GM18508 (cell line): ENCODE results near the gene TP63.

Experiments used
- ATAC-seq: cut with Tn5 transposase; IDR thresholded peaks from one replicate; pipeline ENCODE4 v1.9.1; 2021; ENCODE audit warnings: moderate number of reproducible peaks; ENCODE audit not compliant: insufficient read depth, unreplicated experiment

TP63 gene

GRCh38 chr3:189680723-189681122, 49.5 kb downstream of the TP63 start:
- no peak for ATAC-seq

- ATAC-seq = no peak
These were observed 52.5 kb downstream of the TP63 start for GRCh38 chr3:189683546-189684255.

- ATAC-seq = no peak
These were observed 53.1 kb downstream of the TP63 start for GRCh38 chr3:189684317-189684716.

GRCh38 chr3:189685291-189685690, 54.1 kb downstream of the TP63 start:
- ATAC-seq = no peak

- no peak for ATAC-seq
These were observed 54.7 kb downstream of the TP63 start for GRCh38 chr3:189685860-189686259.

- ATAC-seq = no peak
These were observed 56.3 kb downstream of the TP63 start for GRCh38 chr3:189687475-189687874.

- no peak for ATAC-seq
These were observed 57.1 kb downstream of the TP63 start for GRCh38 chr3:189688262-189688661.

- ATAC-seq = no peak
These were observed 58.4 kb downstream of the TP63 start for GRCh38 chr3:189689625-189690024.

GRCh38 chr3:189690237-189690636, 59.0 kb downstream of the TP63 start:
- ATAC-seq = no peak

- no peak for ATAC-seq
These were observed 59.5 kb downstream of the TP63 start for GRCh38 chr3:189690672-189691071.

GRCh38 chr3:189695400-189695799, 64.2 kb downstream of the TP63 start:
- ATAC-seq = no peak

GRCh38 chr3:189698811-189699210, 67.6 kb downstream of the TP63 start:
- no peak for ATAC-seq

- no peak for ATAC-seq
These were observed 68.7 kb downstream of the TP63 start for GRCh38 chr3:189699885-189700284.

- no peak for ATAC-seq
These were observed 71.0 kb downstream of the TP63 start for GRCh38 chr3:189702066-189702646.

- no peak for ATAC-seq
These were observed 72.7 kb downstream of the TP63 start for GRCh38 chr3:189703865-189704264.

GRCh38 chr3:189708375-189708774, 77.2 kb downstream of the TP63 start:
- ATAC-seq = no peak

- no peak for ATAC-seq
These were observed 79.6 kb downstream of the TP63 start for GRCh38 chr3:189710620-189711402.

- ATAC-seq = no peak
These were observed 81.8 kb downstream of the TP63 start for GRCh38 chr3:189712906-189713483.

GRCh38 chr3:189714991-189715961, 84.1 kb downstream of the TP63 start:
- no peak for ATAC-seq

GRCh38 chr3:189718215-189718614, 87.0 kb downstream of the TP63 start:
- no peak for ATAC-seq
